GM18499 (cell line): ENCODE results near the gene LRFN5.

Experiments
- ATAC-seq: cut with Tn5 transposase; IDR thresholded peaks from one replicate; pipeline ENCODE4 v1.9.1; 2021; ENCODE audit warnings: moderate number of reproducible peaks; ENCODE audit not compliant: insufficient read depth, unreplicated experiment

LRFN5 gene

GRCh38 chr14:41758011-41758665 lies 151.5 kb downstream of the LRFN5 start:
- no peak for ATAC-seq

GRCh38 chr14:41761204-41761603 lies 154.5 kb downstream of the LRFN5 start:
- no peak for ATAC-seq

GRCh38 chr14:41766772-41767171 lies 160.1 kb downstream of the LRFN5 start:
- ATAC-seq: no peak

- ATAC-seq: no peak
Measured at GRCh38 chr14:41773536-41774279, 167.0 kb downstream of the LRFN5 start.

- no peak for ATAC-seq
Measured at GRCh38 chr14:41782511-41782910, 175.8 kb downstream of the LRFN5 start.

GRCh38 chr14:41783403-41783802 lies 176.7 kb downstream of the LRFN5 start:
- no peak for ATAC-seq

- no peak for ATAC-seq
Measured at GRCh38 chr14:41785696-41786095, 179.0 kb downstream of the LRFN5 start.

GRCh38 chr14:41799817-41800216 lies 193.1 kb downstream of the LRFN5 start:
- ATAC-seq: no peak

- no peak for ATAC-seq
Measured at GRCh38 chr14:41805633-41806032, 199.0 kb downstream of the LRFN5 start.

GRCh38 chr14:41806366-41806975 lies 199.8 kb downstream of the LRFN5 start:
- ATAC-seq: no peak

GRCh38 chr14:41810362-41810761 lies 203.7 kb downstream of the LRFN5 start:
- ATAC-seq: no peak

GRCh38 chr14:41817626-41818025 lies 210.9 kb downstream of the LRFN5 start:
- ATAC-seq: no peak

GRCh38 chr14:41824441-41824840 lies 217.8 kb downstream of the LRFN5 start:
- ATAC-seq: no peak

- ATAC-seq: no peak
Measured at GRCh38 chr14:41825622-41826021, 218.9 kb downstream of the LRFN5 start.

- ATAC-seq: no peak
Measured at GRCh38 chr14:41830714-41831406, 224.2 kb downstream of the LRFN5 start.

GRCh38 chr14:41839661-41840060 lies 233.0 kb downstream of the LRFN5 start:
- no peak for ATAC-seq

GRCh38 chr14:41859336-41859735 lies 252.7 kb downstream of the LRFN5 start:
- no peak for ATAC-seq

GRCh38 chr14:41860586-41860985 lies 253.9 kb downstream of the LRFN5 start:
- ATAC-seq: no peak

GRCh38 chr14:41865894-41866293 lies 259.2 kb downstream of the LRFN5 start:
- ATAC-seq: no peak

GRCh38 chr14:41868396-41868795 lies 261.7 kb downstream of the LRFN5 start:
- ATAC-seq: no peak
